Measurements from ENCODE around the gene ZNF684.
"Not testable (repeated sequence)": the region's sequence is repeated elsewhere in the genome, so short reads cannot be mapped to it uniquely, and the experiment has no call there.

The ZNF684 gene

GRCh38 chr1:40531381-40532061 is at the start of gene ZNF684:
ZNF684 (plus strand) TSS chr1:40531637; CDS start chr1:40533167, 1,530 bp downstream.
- no peak for FAIRE-seq

- FAIRE-seq: no peak
These were observed 36.0 kb upstream of the ZNF684 start for GRCh38 chr1:40495315-40495903.

- FAIRE-seq: not testable (repeated sequence)
These were observed 28.8 kb upstream of the ZNF684 start for GRCh38 chr1:40502651-40503050.

GRCh38 chr1:40507973-40508372 is 23.5 kb upstream of the ZNF684 start:
- FAIRE-seq: no peak

GRCh38 chr1:40508375-40509341 is 22.8 kb upstream of the ZNF684 start, which contains the start of gene EXO5:
EXO5 (plus strand) TSS chr1:40508767; CDS start chr1:40514545, 5,778 bp downstream.
- FAIRE-seq: no peak

- FAIRE-seq: no peak
These were observed 11.9 kb upstream of the ZNF684 start for GRCh38 chr1:40519517-40519916.

- no peak for FAIRE-seq
These were observed 579 bp upstream of the ZNF684 start for GRCh38 chr1:40530735-40531380.

GRCh38 chr1:40532062-40532389 is 589 bp downstream of the ZNF684 start:
- no peak for FAIRE-seq

- no peak for FAIRE-seq
These were observed 1.5 kb downstream of the ZNF684 start for GRCh38 chr1:40532844-40533424.

GRCh38 chr1:40534589-40534988 is 3.2 kb downstream of the ZNF684 start:
- FAIRE-seq: no peak

GRCh38 chr1:40535732-40536131 is 4.3 kb downstream of the ZNF684 start:
- no peak for FAIRE-seq

GRCh38 chr1:40539338-40539737 is 7.9 kb downstream of the ZNF684 start:
- no peak for FAIRE-seq

GRCh38 chr1:40546957-40547356 is 15.5 kb downstream of the ZNF684 start:
- FAIRE-seq: no peak

GRCh38 chr1:40553017-40553416 is 21.6 kb downstream of the ZNF684 start:
- no peak for FAIRE-seq

GRCh38 chr1:40554807-40555206 is 23.4 kb downstream of the ZNF684 start:
- not testable (repeated sequence) for FAIRE-seq

GRCh38 chr1:40556121-40556520 is 24.7 kb downstream of the ZNF684 start:
- no peak for FAIRE-seq

- not testable (repeated sequence) for FAIRE-seq
These were observed 26.8 kb downstream of the ZNF684 start for GRCh38 chr1:40558241-40558640.

- FAIRE-seq: no peak
These were observed 30.7 kb downstream of the ZNF684 start for GRCh38 chr1:40562185-40562584.

GRCh38 chr1:40563266-40563665 is 31.8 kb downstream of the ZNF684 start:
- FAIRE-seq: no peak

GRCh38 chr1:40564506-40564905 is 33.1 kb downstream of the ZNF684 start:
- no peak for FAIRE-seq

- no peak for FAIRE-seq
These were observed 33.5 kb downstream of the ZNF684 start for GRCh38 chr1:40564913-40565312.

GRCh38 chr1:40567825-40568224 is 36.4 kb downstream of the ZNF684 start:
- FAIRE-seq: peak; percentile 55

Measured in colon (tissue), 2 donors.